ENCODE measurements around the gene IRF2BP1.

DNA sequence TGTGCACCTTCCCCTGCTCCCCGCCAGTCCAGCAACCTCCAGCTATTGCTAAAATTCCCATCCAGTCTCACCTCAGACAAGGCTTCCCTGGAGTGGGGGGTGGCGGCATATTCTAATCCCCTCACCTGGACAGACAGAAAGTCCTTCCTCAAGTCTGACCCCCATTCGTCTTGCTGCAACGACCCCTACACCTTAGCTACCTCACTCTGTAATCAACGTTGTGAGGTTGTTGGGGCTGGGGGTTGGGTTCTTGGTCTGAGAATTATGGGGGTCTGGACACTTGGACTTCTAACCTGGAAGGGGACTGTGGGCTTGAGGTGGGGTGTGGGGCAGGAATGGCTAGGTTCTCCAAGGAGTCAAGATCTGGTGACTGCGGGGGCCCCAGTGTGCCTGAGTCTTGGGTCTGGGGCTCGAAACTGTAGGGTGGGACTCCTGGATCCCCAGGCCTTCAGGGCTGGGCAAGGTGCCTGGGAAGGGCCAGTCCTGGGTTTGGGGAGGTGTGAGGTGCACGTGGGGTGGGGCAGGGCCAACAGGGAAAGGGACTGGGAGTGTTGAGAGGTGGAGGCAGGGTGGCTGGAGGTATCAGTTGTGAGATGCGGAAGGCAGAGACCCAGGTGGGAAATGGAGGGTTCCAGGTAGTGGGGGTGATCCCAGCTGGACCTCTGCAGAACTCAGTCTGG, 20.5 kb downstream of the IRF2BP1 start:
- TF ChIP-seq, protein P1, sequence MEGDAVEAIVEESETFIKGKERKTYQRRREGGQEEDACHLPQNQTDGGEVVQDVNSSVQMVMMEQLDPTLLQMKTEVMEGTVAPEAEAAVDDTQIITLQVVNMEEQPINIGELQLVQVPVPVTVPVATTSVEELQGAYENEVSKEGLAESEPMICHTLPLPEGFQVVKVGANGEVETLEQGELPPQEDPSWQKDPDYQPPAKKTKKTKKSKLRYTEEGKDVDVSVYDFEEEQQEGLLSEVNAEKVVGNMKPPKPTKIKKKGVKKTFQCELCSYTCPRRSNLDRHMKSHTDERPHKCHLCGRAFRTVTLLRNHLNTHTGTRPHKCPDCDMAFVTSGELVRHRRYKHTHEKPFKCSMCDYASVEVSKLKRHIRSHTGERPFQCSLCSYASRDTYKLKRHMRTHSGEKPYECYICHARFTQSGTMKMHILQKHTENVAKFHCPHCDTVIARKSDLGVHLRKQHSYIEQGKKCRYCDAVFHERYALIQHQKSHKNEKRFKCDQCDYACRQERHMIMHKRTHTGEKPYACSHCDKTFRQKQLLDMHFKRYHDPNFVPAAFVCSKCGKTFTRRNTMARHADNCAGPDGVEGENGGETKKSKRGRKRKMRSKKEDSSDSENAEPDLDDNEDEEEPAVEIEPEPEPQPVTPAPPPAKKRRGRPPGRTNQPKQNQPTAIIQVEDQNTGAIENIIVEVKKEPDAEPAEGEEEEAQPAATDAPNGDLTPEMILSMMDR (conservative IDR thresholded peaks at IDR 0.05): no peak
- TF ChIP-seq EZH2 (IDR thresholded peaks at IDR 0.05; ENCODE audit: low read depth): no peak

Data from PC-9 (cell line).